Activated CD8-positive, alpha-beta memory T cell treated with anti-CD3 and anti-CD28 coated beads, Interleukin-2, amount 50 U/mL, for 24 hours (primary cell): ENCODE results near the gene ATP13A3.

ENCODE experiments used
- DNase-seq: peaks from one replicate; pipeline ENCODE4 v3.0.0-alpha.2; 2020; ENCODE audit errors: extremely low read depth

Gene ATP13A3

DNA sequence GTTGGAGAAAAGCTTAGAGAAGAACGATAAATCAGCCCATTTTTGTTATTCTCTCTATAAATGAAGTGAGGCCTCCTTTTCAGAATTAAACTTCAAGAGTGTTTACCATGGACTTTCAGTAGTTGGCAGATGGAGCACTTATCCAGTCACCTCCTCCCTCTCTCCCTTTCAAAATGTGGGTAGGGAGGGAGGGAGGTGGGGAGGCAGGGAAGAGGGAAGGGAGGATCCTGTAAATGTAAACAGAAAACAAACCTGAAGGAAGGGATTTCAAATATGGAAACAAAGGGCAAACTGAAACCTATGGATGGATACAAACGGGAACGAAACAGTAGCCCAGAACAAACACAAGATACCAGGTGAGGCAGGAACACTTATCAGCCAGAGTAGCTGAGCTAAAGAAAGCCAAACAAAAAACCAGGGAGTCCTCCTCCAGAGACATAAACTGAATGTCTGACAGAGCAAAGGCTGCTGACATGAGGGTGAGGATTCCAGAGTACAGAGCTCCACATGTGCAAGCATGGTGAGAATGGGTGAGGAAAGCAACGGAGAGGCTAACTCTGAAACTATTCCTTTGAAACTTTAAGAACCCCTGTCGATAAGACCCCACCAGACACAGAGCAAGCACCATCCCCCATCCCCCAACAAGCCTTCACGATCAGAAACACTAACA, 46.8 kb downstream of the ATP13A3 start:
- DNase-seq, result no peak

DNA sequence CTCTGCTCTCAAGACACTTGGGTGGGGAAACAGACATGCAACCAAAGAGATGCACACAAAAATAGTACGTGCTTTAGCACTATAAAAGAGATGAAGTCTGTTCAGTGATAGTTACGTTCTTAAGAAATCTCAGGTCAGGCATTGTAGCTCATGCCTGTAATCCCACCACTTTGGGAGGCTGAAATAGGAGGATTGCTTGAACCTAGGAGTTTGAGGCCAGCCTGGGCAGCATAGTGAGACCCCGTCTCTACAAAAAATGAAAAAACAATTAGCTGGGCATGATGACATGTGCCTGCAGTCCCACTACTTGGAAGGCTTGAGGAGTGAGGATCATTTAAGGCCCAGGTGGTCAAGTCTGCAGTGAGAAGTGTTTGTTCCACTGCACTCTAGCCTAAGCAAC, 52.3 kb downstream of the ATP13A3 start:
- DNase-seq, result no peak

DNA sequence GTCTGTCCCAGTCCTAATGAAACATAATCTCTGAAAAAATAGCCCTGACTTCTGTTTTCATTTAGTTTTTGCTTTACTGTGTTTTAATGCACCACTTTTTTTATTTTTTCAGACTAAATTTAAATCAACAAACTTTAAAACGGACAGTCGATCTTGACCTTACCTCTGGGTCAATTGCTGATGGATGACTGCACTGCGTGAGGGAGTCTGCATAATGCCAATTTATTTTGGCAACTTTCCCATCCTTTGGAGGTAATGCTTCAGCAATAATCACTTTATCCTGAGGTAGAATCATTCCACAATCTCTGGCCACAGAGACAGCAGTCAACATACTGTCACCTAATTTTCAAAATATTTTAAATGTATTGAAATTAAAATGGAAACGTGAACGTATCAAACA, 55.2 kb downstream of the ATP13A3 start:
- DNase-seq, result no peak

DNA sequence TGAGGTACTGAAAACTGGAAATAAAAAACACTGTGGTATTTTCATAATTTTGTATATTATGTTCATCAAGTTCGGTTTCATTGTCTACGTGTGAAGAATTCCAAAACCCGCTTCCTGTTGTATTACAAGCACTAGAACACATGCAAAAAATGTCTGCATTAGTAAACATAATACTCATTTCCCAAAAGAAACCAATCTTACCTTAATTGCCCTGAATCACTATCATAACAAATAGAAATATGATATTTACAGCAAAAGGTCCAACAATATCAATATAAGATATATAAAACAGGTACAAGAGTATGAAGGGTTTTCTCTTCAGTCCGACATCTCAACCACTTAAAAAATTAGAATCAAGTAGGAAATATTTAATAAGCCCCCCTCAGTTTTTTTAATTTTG, 61.4 kb downstream of the ATP13A3 start:
- DNase-seq, result no peak

DNA sequence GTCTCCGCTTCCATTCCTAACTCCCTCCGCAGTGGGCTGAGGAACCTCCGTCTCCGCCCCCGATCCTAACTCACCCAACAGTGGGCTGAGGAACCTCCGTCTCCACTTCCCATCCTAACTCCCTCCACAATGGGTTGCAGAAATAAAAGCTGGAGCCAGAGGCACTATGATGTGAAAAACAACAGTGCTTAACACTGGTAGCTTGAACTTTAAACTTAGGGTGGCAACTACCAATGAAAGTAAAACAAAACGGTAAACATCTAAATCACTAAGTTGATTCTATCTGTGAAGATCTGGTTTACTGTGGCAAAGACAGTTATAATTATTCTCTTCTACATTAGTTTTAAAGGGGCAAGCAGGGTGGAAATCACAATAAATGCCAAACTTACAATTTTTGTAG, 61.8 kb downstream of the ATP13A3 start:
- DNase-seq, result no peak

DNA sequence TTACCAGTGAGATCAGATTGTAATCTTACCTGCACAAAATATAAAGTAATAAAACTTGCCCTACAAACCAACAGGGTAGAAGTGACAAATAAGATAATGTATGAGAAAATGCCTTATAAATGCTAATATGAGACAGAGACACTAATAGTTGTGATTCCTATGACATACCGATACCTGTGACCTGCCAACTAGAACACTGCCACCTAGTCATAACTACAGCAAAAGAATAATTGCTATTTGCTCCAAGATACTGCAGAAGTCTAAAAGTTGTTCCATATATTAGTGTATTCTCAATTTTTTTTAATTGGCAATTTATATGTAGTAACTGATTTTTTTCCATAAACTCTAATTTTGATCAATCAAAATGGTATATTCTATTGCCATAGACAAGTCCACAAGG, 62.4 kb downstream of the ATP13A3 start:
- no peak for DNase-seq

DNA sequence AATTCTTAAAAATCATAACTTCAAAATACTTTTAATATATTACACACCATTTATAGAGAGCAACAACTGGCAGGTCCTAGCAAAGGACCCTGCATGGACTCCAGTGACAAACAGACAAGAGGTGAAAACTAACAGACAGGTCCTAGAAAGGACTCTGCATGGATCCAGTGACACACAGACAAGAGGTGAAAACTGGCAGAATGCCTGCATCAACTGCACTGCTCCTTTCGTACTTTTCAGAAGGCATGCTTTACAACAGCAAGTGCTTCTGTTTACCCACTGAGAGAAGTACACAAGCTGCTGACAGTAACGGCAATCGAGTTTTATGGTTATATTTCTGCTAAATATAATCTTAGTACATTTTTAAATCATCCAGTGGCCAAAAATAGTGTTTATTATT, 63.5 kb downstream of the ATP13A3 start:
- no peak for DNase-seq

DNA sequence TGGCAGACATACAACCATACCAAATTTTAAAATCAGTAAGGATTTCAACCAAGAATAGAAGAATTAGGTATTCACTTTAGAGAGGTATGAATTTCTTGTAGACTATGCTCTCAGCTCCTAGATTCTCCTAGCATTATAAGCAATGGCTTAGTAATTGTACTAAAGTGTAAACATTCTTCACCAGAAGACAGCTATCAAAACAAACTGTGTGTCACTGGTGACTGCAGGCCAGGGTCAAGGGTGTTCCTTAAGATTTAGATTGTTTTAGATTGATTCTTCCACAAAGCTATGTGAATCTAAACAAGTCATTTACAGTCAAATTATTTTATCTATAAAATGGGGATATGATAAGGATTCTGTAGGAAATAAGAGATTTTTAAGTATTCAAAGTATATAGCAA, 64.6 kb downstream of the ATP13A3 start:
- no peak for DNase-seq

DNA sequence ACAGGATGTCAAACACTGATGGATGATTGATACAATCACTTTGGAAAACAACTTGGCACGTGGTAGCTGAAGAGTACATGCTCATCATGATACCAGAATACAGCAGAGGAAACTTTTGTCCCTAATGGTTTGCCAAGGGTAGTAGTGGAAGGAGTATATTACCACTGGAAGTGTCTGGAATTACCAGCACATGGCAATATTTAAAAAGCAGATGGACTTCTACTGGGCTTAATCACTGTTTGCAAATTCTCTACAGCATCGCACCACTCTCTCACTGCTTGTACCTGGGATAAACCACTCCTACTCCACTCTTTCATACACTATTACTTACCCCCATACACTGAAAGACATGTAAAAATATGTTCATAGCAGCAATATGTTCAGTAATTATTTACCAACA, 68.1 kb downstream of the ATP13A3 start:
- DNase-seq, result no peak

DNA sequence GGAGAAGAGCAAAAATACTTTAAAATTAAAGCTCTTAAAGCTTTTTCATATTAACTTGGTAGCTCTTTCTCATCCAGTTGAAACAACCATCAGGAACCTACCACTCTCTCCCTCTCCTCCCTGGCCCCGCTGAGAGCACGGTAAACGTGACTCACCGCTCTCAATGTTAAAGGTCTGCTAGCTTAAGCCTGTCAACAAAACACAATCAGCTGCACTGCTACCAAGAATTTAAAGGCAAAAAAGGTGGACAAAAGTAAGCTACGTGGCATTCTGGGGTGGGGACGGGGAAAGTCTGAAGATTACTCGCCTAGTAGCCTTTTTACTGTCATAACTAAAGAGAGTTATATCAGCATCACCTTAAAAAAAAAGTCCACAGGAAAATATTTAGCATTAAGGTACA, 79.4 kb downstream of the ATP13A3 start:
- DNase-seq, result no peak

DNA sequence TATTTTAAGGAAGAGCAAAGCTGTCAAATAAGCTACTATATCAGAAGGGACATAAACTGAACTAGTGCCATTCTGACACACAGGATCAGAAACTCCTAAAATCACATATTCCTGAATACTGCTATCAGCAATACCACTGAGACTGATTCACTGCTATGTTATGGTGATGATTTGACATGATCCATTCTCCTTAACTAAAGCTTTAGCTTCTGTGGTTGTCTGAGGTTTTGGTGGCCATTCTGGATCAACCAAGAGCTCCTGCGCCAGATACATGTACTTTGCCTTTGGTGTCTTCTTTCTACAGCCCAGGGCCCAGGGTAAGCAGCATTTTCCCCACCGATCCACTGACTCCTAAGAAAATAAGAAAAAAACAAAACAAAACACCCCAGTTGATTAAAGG, 81.0 kb downstream of the ATP13A3 start:
- DNase-seq, result no peak

DNA sequence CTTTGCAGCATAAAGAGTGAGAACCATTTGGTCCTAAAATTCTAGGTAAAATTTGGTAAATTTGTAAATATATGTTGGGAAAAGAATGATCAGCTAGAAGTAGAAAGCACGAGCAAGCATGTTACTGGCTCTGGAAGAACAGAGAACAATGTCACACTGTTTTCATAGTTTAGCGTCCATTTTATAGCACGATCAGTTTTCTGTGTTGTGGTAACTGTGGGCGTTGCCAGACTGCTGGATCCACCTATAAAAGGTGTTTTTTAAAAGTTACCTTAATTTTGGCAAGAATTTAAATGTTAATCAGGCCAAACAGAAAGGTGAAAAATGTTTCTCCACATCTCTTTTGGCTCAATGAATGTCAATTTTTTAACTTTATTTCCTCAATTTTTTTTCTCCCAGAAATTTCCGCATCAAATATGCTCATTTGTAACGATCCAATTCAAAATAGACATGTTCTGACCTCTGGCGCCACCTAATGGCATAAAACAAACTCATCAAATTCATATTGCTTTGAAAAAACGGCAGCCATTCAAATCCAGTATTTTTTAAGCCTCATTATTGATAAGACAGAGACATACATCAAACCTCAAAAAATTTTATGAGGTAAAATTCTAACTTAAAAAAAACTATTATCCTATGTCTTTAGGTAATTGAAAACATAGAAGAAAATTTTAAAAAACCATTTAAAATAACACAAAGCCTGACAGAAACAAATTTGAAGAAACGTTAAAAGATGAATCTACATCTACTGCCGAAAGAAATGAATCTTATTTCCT, 82.2 kb downstream of the ATP13A3 start:
- no peak for DNase-seq

DNA sequence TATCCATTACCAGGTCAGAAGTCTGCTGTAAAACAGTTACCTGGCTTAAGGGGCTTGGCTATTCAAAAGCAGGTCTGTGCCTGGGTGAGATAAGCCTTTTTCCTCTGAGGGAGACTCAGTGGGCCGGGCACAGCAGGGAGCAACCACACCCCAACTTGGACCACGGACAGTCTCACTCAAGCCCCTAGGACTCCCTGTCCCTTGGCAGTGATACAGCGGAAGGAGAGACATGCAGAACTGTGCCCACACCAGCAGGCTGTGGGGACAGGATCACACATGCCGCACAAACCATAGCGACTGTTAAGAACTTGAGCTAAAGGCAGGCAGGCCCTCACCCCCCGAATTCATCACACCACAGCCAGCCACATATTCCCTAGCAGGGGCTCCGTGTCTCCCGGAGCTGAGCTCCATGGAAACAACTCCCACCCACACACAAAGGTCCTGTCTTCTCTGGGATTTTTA, 84.9 kb downstream of the ATP13A3 start:
- no peak for DNase-seq

DNA sequence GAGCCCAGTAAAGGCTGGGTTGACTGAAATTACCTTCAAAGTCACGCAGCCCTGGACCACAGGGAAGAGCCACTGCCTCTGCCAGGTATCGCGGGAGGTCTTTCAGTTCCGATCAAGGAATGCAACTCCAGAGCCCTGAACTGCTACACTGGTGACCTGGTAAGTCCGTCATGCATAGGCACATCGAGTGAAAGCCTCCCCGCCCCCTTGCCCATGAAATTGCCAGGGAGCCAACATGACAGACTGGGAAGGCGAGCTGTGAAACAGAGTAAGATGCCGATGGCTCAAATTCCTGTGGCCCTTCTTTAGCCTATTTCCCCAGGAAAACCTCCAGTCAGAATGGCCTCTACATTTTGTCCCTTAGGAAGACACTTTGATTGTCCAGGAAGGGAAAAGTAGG, 85.5 kb downstream of the ATP13A3 start:
- DNase-seq, result no peak

DNA sequence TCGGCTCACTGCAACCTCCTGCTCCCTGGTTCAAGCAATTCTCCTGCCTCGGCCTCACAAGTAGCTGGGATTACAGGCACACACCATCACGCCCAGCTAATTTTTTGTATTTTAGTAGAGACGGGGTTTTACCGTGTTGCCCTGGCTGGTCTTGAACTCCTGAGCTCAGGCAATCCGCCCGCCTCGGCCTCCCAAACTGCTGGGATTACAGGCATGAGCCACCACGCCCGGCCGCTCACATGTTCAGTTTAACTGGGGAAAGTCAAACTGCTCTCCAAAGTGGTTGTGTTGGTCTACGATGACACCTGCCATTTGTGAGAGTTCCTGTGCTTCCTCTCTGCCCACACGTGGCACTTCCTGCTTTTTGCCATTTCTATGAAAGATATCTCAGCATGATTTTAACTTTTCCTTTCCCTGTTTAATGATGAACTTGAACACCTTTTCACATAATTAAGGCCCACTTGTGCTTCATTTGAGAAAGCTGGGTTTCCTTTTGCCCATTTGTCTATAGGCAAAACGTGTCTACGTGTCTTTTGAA, 86.9 kb downstream of the ATP13A3 start:
- DNase-seq, result no peak

DNA sequence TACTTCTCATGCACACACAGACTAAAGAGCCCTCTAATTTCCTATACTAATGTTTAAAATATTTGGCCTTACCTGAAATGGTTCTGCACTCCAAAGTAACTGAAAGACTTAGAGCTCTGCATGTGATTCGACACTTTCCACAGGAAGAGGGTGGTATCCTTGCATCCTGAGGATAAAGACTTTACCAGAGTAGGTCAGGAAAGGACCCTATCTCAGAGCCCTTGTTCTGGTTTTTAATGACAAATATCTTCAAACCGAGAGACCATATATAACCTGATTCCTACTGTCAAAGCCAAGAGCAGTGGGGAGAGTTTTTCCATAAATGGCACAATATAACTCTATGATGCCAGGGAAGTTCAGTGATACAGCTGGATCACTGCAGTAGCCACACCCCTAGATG, 87.6 kb downstream of the ATP13A3 start, which contains the start of gene GP5:
TSS of gene GP5 (minus strand) at position 101 of the 400 bp plus-strand sequence. CDS start 984 bp downstream, outside the sequence.
- DNase-seq, result no peak

DNA sequence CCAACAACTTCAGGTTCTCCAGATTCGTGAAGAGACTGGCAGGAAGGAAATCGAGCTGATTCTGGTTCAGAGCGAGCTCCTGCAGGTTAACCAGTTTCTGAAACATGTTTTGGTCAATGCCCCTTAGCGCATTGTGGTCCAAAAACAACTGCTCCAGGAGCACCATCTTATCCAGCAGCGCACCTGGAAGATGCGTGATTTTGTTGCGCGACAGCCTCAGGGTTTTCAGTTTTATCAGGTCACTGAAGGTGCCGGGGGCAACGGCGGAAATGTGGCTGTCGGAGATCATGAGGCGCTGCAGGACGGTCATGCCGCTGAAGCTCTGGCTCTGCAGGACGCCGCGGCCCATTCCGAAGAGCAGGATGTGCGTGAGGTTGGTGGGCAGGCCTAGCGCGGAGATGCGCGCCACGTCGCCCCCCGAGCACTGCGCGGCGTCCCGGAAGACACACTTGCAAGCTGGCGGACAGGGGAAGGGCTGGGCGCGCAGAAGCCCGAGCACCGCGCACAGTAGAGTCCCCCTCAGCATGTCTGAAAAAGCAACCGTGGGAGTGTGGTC, 89.0 kb downstream of the ATP13A3 start:
- DNase-seq, result no peak

DNA sequence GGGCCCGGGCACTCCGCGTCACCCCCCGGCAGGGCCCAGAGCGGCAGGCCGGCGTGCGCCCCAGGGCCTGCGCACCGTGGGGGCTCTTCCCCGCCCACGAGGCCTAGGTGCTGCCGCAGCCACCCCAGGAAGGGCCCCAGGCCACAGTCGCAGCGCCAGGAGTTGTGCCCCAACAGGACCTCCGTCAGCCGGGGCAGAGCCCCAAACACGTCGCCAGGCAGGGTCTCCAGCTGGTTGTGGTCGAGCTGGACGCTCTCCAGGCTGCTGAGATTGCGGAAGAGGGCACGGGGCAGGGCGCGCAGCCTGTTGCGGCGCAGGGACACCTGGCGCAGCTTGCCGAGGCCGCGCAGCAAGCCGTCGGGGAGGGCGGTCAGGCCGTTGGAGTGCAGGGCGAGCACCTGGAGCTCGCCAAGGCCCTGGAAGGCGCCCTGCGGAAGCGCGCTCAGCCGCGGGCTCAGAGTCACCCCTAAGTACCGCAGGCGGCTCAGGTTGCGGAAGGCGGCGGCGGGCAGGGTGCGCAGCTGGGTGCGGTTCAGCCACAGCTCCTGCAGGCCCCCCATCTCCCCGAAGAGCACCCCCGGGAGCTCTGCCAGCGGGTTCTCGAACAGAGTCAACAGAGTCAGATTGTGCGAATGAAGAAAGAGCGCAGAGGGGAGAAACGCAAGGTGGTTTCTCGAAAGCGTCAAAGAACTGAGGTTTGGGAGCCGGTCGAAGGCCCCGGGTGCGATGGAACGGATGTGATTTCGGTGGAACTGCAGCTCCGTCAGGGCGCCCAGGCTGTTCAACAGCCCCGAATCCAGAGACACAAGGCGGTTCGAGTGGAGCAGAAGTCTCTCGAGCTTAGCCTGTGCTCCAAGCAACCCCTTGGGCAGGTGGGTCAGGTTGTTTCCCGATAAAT, 89.7 kb downstream of the ATP13A3 start:
- no peak for DNase-seq

DNA sequence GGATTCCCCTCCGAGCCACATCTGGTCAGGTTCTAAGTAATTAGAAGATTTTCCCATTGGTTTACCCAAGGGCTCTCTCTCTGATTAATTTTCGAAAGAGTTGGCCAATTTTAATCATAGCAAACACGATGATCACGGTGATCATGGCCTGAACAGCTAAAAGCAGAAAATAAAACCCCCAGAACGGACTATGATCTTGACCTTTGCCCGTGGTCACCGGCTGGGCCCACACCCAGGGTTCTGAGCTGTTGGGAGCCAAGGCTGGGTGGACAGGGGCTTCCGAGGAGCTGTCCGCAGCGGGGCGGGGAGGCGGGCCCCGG, 90.3 kb downstream of the ATP13A3 start:
- no peak for DNase-seq

DNA sequence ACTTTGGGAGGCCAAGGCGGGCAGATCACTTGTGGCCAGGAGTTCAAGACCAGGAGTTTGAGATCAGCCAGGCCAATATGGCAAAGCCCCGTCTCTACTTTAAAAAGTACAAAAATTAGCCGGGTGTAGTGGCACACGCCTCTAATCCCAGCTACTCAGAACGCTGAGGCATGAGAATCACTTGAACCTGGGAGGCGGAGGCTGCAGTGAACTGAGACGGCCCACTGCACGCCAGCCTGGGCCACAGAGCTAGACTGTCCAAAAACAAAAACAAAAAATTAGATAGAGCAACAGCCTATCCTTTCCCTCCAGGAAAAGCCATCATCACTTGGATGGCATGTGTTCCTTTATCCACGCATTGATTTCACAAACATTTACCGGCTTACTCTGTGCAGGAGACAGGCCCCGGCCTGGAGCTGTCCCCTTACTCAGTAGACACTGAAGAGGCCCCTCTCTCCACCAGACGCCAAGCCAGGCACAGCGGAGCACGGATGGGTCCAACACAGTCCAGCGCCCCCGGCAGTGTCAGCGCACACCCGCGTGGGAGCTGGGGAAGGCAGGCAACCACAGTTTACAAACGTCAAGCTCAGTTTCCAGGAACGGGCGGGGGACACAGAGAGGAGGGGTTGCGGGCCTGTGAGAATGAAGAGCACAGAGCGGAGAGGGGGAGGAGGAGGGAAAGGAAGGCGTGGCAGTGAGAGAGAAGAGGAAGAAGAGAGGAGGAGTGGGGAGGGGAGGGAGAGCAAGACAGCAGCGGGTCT, 90.8 kb downstream of the ATP13A3 start:
- DNase-seq, result no peak

DNA sequence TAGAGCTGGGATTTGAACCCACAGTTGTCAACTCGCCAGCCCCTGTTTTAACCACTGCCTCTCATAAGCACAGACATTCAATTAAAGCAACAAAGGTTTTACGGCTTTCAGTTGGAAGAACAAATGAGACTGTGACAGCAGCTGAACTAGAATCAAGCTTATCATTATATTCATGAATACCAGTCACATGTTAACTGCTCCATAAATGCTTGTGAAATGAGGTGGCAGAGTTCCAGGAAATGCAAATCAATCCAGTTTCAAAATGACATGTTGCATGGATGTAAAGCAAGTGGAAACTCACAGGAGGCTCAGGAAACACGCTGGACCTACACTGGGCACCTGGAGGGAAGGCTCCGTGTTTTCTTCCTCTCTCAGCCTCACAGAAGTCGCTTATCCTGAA, 91.6 kb downstream of the ATP13A3 start:
- DNase-seq, result no peak
